GM19397 (cell line): ENCODE data around the gene TAF3.

Source experiments
- ATAC-seq: cut with Tn5 transposase; IDR thresholded peaks from one replicate; pipeline ENCODE4 v1.9.1; 2021; ENCODE audit warnings: mild to moderate bottlenecking, moderate library complexity; ENCODE audit not compliant: unreplicated experiment

Gene TAF3

GRCh38 chr10:7928536-7928935, 110.2 kb downstream of the TAF3 start:
- ATAC-seq: no peak

- no peak for ATAC-seq
Measured at GRCh38 chr10:7932301-7933036, 114.2 kb downstream of the TAF3 start.

GRCh38 chr10:7933262-7933661, 115.0 kb downstream of the TAF3 start:
- ATAC-seq: no peak

- no peak for ATAC-seq
Measured at GRCh38 chr10:7933757-7934156, 115.5 kb downstream of the TAF3 start.

- ATAC-seq: no peak
Measured at GRCh38 chr10:7937315-7937945, 119.1 kb downstream of the TAF3 start.

- no peak for ATAC-seq
Measured at GRCh38 chr10:7941576-7941975, 123.3 kb downstream of the TAF3 start.

GRCh38 chr10:7942316-7942715, 124.0 kb downstream of the TAF3 start:
- ATAC-seq: no peak

- no peak for ATAC-seq
Measured at GRCh38 chr10:7942859-7943258, 124.6 kb downstream of the TAF3 start.

GRCh38 chr10:7944215-7944480, 125.8 kb downstream of the TAF3 start:
- ATAC-seq: no peak

- no peak for ATAC-seq
Measured at GRCh38 chr10:7944537-7944936, 126.2 kb downstream of the TAF3 start.

- ATAC-seq: no peak
Measured at GRCh38 chr10:7945034-7945433, 126.7 kb downstream of the TAF3 start.

- ATAC-seq: no peak
Measured at GRCh38 chr10:7945469-7946187, 127.3 kb downstream of the TAF3 start.

GRCh38 chr10:7948371-7949000, 130.2 kb downstream of the TAF3 start:
- no peak for ATAC-seq

- no peak for ATAC-seq
Measured at GRCh38 chr10:7950981-7951847, 132.9 kb downstream of the TAF3 start.

- no peak for ATAC-seq
Measured at GRCh38 chr10:7952266-7952665, 134.0 kb downstream of the TAF3 start.

- no peak for ATAC-seq
Measured at GRCh38 chr10:7953447-7953846, 135.1 kb downstream of the TAF3 start.

GRCh38 chr10:7955446-7955845, 137.1 kb downstream of the TAF3 start:
- ATAC-seq: no peak

GRCh38 chr10:7956508-7956907, 138.2 kb downstream of the TAF3 start:
- ATAC-seq: peak; percentile 77

GRCh38 chr10:7957591-7957990, 139.3 kb downstream of the TAF3 start:
- ATAC-seq: no peak

GRCh38 chr10:7958442-7958841, 140.1 kb downstream of the TAF3 start:
- ATAC-seq: no peak

- ATAC-seq: no peak
Measured at GRCh38 chr10:7960108-7960507, 141.8 kb downstream of the TAF3 start.
